ENCODE data around the gene ADGRF5. TPM values are rescaled to one million over a fixed set of nuclear protein-coding genes. Genes with fewer than 3 reads are reported as not detected.

ADGRF5 gene
- polyA plus RNA-seq, 1 experiment = not detected

- no peak for TF ChIP-seq CTCF (IDR thresholded peaks at IDR 0.05; ENCODE audit: low read depth, low read length)
- ChIA-PET POLR2A (no interaction called here), CTCF (no interaction called here)
- Histone ChIP-seq H3K27me3 (ENCODE audit: control insufficient read depth, insufficient read depth, low read length) (no peaks in the 10 kb centered on the region), H3K4me3 (ENCODE audit: low read depth, low read length) (no peak overlapping the region), H3K27ac (ENCODE audit: low read depth, low read length) (no peak overlapping the region), H3K9me3 (ENCODE audit: control insufficient read depth, insufficient read depth, low read length) (no peaks in the 10 kb centered on the region)
- no peak for DNase-seq (ENCODE audit: low read depth, low spot score)
Observed at GRCh38 chr6:46915380-46915779, 6.4 kb downstream of the ADGRF5 start.

DNA sequence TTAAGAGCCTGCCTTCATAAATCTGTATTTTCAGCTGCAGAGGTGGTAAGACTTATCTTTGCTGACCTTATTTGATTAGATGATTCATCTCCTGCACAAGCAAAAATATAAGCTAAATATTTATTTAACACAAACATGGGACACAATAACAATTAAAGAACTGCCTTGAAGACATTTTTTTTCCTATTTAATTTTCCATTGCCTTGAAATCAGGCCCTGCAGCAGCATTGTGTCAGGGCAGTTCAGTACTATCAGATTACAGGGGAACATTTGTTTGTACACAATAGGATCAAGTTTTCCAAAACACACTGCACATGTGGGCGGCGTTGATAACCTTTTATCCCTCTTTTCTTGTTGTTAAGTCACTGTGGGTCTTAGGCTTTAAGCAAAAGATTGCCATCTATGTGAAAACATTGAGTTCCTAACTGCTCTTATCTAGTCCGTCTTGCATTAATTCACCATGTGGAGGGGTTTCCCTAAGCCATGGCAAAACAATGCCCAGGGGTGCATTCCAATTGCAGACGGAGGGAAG, 7.4 kb downstream of the ADGRF5 start:
- ChIA-PET POLR2A (no interaction called here), CTCF (no interaction called here)
- no peak overlapping the region for H3K4me3 ChIP-seq (ENCODE audit: low read depth, low read length)
- H3K27ac ChIP-seq (ENCODE audit: low read depth, low read length) = no peak overlapping the region
- no peak for DNase-seq (ENCODE audit: low read depth, low spot score)
- H3K27me3 ChIP-seq (ENCODE audit: control insufficient read depth, insufficient read depth, low read length) = no peaks in the 10 kb centered on the region
- no peaks in the 10 kb centered on the region for H3K9me3 ChIP-seq (ENCODE audit: control insufficient read depth, insufficient read depth, low read length)
- TF ChIP-seq CTCF (IDR thresholded peaks at IDR 0.05; ENCODE audit: low read depth, low read length) = no peak

DNA sequence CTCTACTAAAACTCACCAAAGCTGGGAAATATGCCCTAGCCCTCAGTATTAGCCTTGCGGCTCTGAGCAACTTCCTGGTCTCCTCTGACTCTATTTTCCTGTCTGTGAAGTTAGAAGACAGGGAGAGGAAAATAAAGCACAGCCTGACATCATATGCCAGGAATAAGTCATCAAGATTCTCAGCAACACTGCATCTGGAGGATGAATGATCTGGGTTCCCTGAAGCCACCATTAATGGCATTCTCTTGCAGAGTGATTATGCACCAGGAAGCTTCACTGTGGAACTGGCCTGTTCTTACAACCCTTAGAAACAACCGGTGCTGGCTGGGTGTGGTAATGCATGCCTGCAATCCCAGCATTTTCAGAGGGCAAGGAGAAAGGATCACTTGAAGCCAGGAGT, 12.4 kb downstream of the ADGRF5 start:
- no peaks in the 10 kb centered on the region for H3K9me3 ChIP-seq (ENCODE audit: control insufficient read depth, insufficient read depth, low read length)
- no peak for TF ChIP-seq CTCF (IDR thresholded peaks at IDR 0.05; ENCODE audit: low read depth, low read length)
- H3K27ac ChIP-seq (ENCODE audit: low read depth, low read length) = no peak overlapping the region
- no peaks in the 10 kb centered on the region for H3K27me3 ChIP-seq (ENCODE audit: control insufficient read depth, insufficient read depth, low read length)
- DNase-seq (ENCODE audit: low read depth, low spot score) = no peak
- H3K4me3 ChIP-seq (ENCODE audit: low read depth, low read length) = no peak overlapping the region
- ChIA-PET POLR2A (no interaction called here), CTCF (no interaction called here)

DNA sequence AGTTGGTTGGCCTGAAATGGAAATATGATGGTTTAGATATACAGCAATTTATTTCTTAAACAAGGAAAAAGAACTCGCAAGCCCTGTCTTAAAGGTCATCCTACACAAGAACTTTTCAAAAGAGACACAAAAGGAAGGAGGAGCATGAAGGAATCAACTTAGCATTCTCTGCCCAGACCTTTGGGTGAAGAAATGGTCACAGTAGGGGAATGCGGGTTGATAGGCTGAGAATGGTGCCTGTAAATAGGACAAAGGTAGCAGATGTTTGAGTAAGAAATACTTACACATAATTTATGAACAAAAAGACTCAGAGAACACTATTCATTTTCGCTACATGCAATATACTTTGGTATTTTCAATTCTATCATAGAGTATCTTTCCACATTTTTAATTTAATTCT, 15.0 kb downstream of the ADGRF5 start:
- H3K4me3 ChIP-seq (ENCODE audit: low read depth, low read length) = no peak overlapping the region
- no peaks in the 10 kb centered on the region for H3K27me3 ChIP-seq (ENCODE audit: control insufficient read depth, insufficient read depth, low read length)
- no peaks in the 10 kb centered on the region for H3K9me3 ChIP-seq (ENCODE audit: control insufficient read depth, insufficient read depth, low read length)
- H3K27ac ChIP-seq (ENCODE audit: low read depth, low read length) = no peak overlapping the region
- ChIA-PET POLR2A (no interaction called here), CTCF (no interaction called here)
- no peak for DNase-seq (ENCODE audit: low read depth, low spot score)
- no peak for TF ChIP-seq CTCF (IDR thresholded peaks at IDR 0.05; ENCODE audit: low read depth, low read length)

DNA sequence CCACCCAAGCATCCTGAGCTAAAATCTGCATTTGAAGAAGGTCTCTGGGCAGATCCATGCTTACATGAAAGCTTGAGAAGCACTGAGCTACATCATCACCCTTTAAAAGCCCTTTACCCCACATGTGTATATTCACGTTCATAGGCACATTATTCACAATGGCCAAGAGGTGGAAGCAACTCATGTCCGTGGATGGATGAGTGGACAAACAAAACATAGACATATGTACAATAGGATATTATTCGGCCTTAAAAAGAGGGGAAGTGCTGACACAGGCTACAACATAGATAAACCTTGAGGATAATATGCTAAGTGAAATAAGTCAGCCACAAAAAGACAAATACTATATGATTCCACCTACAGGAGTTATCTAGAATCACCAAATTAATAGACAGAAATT, 17.6 kb downstream of the ADGRF5 start:
- Histone ChIP-seq H3K4me3 (ENCODE audit: low read depth, low read length) (no peak overlapping the region), H3K27ac (ENCODE audit: low read depth, low read length) (no peak overlapping the region), H3K9me3 (ENCODE audit: control insufficient read depth, insufficient read depth, low read length) (no peaks in the 10 kb centered on the region), H3K27me3 (ENCODE audit: control insufficient read depth, insufficient read depth, low read length) (no peaks in the 10 kb centered on the region)
- DNase-seq (ENCODE audit: low read depth, low spot score) = no peak
- TF ChIP-seq CTCF (IDR thresholded peaks at IDR 0.05; ENCODE audit: low read depth, low read length) = no peak
- ChIA-PET CTCF (no interaction called here), POLR2A (no interaction called here)

Data from AG04450 (cell line).